Upper lobe of right lung (tissue), 1 donor: Measurements from ENCODE around the gene MYO1H. TPM values are rescaled to one million over a fixed set of nuclear protein-coding genes. Genes with fewer than 3 reads are reported as not detected.

Experiments used
- ATAC-seq: fragments of 200-7000 bp; cut with Tn5 transposase; one replicate; pipeline ENCODE4 v1.9.1; 2020; ENCODE audit warnings: mild to moderate bottlenecking, moderate library complexity
- DNase-seq: peaks from one replicate; pipeline ENCODE4 v3.0.0-alpha.2; 2020
- H3K27ac ChIP-seq: fragments of 200-600 bp; one replicate; pipeline ENCODE4 v1.8.0; 2022
- H3K27me3 ChIP-seq: fragments of 200-600 bp; one replicate; pipeline ENCODE4 v1.8.0; 2022; ENCODE audit warnings: mild to moderate bottlenecking
- H3K36me3 ChIP-seq: fragments of 200-600 bp; one replicate; pipeline ENCODE4 v1.8.0; 2022
- H3K4me1 ChIP-seq: fragments of 200-600 bp; one replicate; pipeline ENCODE4 v1.8.0; 2022
- H3K4me3 ChIP-seq: fragments of 200-600 bp; one replicate; pipeline ENCODE4 v1.8.0; 2022; ENCODE audit warnings: mild to moderate bottlenecking
- H3K9me3 ChIP-seq: fragments of 200-600 bp; one replicate; pipeline ENCODE4 v1.8.0; 2022
- CTCF ChIP-seq: fragments of 200-600 bp; IDR thresholded peaks from one replicate; pipeline ENCODE4 v1.8.0; 2022; ENCODE audit warnings: antibody characterized with exemption
- intact Hi-C: fragments of 100-400 bp; cut with DNase I; formaldehyde crosslinking; loops from one replicate; pipeline ENCODE4 v1.11.0; 2022
- total RNA-seq: library from RNA; stranded (reverse); fragmentation: NEBNext Ultra II Directional; extraction: Animal tissue kit (Norgen Biotek cat#: 25700); gene quantifications from one replicate; pipeline ENCODE4 v1.2.1, GENCODE V29; 2021
- donor health status: DM: no; HTN: yes; CAD: no; lungs with severe emphysema.

Gene MYO1H
- total RNA-seq, 1 donor from 2014 or later: 0.64 TPM

- no peak overlapping the region for H3K27ac ChIP-seq
- ATAC-seq (no peak), DNase-seq (no peak)
- H3K36me3 ChIP-seq: peaks cover 74% of the 10 kb centered on the region
- H3K4me3 ChIP-seq: no peak overlapping the region
- H3K27me3 ChIP-seq: no peaks in the 10 kb centered on the region
- no peaks in the 10 kb centered on the region for H3K9me3 ChIP-seq
- peaks cover 10% of the 10 kb centered on the region for H3K4me1 ChIP-seq
- TF ChIP-seq CTCF: no peak
- intact Hi-C loops: no loop called here
Observed at GRCh38 chr12:109446869-109447268, 99.2 kb downstream of the MYO1H start.

- ATAC-seq: no peak
- DNase-seq: no peak
- no peak for TF ChIP-seq CTCF
- Histone ChIP-seq H3K27me3 (no peaks in the 10 kb centered on the region), H3K4me3 (no peak overlapping the region), H3K9me3 (no peaks in the 10 kb centered on the region), H3K4me1 (peaks cover 10% of the 10 kb centered on the region), H3K27ac (no peak overlapping the region), H3K36me3 (peaks cover 80% of the 10 kb centered on the region)
- intact Hi-C loops: no loop called here
Observed at GRCh38 chr12:109447482-109447881, 99.8 kb downstream of the MYO1H start.

GRCh38 chr12:109448272-109448671, 100.6 kb downstream of the MYO1H start:
- Histone ChIP-seq H3K4me3 (no peak overlapping the region), H3K36me3 (peaks cover 88% of the 10 kb centered on the region), H3K27ac (peak overlapping the region; percentile 30), H3K27me3 (no peaks in the 10 kb centered on the region), H3K4me1 (peaks cover 10% of the 10 kb centered on the region), H3K9me3 (no peaks in the 10 kb centered on the region)
- DNase-seq: no peak
- no peak for ATAC-seq
- intact Hi-C loops: no loop called here
- TF ChIP-seq CTCF: no peak

GRCh38 chr12:109448707-109449390, 101.1 kb downstream of the MYO1H start:
- Histone ChIP-seq H3K27me3 (no peaks in the 10 kb centered on the region), H3K36me3 (peaks cover 94% of the 10 kb centered on the region), H3K9me3 (no peaks in the 10 kb centered on the region), H3K4me3 (no peak overlapping the region), H3K27ac (peak overlapping the region; percentile 30), H3K4me1 (peaks cover 10% of the 10 kb centered on the region)
- DNase-seq (no peak), ATAC-seq (no peak)
- intact Hi-C loops: no loop called here
- no peak for TF ChIP-seq CTCF

GRCh38 chr12:109449845-109450532, 102.3 kb downstream of the MYO1H start:
- peaks cover 6% of the 10 kb centered on the region for H3K4me1 ChIP-seq
- ATAC-seq: peak; percentile 33
- no peaks in the 10 kb centered on the region for H3K9me3 ChIP-seq
- TF ChIP-seq CTCF: no peak
- H3K36me3 ChIP-seq: peaks cover 95% of the 10 kb centered on the region
- intact Hi-C loops: no loop called here
- H3K27ac ChIP-seq: no peak overlapping the region
- H3K4me3 ChIP-seq: no peak overlapping the region
- H3K27me3 ChIP-seq: no peaks in the 10 kb centered on the region
- no peak for DNase-seq
